HG03354 (cell line): Measurements from ENCODE around the gene OR1D5.
"Not testable (repeated sequence)": the region's sequence is repeated elsewhere in the genome, so short reads cannot be mapped to it uniquely, and the experiment has no call there.

ENCODE experiments used
- ATAC-seq: cut with Tn5 transposase; IDR thresholded peaks from one replicate; pipeline ENCODE4 v1.9.1; 2021; ENCODE audit warnings: mild to moderate bottlenecking; ENCODE audit not compliant: unreplicated experiment, poor library complexity, severe bottlenecking

OR1D5 gene, protein sequence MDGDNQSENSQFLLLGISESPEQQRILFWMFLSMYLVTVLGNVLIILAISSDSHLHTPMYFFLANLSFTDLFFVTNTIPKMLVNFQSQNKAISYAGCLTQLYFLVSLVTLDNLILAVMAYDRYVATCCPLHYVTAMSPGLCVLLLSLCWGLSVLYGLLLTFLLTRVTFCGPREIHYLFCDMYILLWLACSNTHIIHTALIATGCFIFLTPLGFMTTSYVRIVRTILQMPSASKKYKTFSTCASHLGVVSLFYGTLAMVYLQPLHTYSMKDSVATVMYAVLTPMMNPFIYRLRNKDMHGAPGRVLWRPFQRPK

DNA sequence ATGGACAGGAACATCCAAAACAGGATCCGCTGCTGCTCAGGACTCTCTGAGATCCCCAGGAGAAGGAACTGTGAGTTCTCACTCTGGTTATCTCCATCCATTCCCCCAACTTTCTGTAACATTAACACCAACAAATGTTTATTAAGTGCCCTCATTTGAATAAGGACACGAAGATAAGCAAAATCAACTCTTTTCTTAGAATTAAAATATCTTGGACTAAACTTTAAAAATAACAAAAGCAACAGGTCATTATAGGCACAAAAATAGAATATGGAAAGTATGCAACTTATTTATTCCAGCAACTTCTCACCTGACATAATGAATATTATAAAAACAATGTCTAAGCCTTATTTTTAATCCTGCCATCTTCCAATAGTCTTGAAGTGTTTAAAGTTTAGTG is at the start of gene OR1D5:
TSS of gene OR1D5 (minus strand) at position 101 of the 400 bp plus-strand sequence. CDS start at position 101, 0 bp downstream.
- not testable (repeated sequence) for ATAC-seq

DNA sequence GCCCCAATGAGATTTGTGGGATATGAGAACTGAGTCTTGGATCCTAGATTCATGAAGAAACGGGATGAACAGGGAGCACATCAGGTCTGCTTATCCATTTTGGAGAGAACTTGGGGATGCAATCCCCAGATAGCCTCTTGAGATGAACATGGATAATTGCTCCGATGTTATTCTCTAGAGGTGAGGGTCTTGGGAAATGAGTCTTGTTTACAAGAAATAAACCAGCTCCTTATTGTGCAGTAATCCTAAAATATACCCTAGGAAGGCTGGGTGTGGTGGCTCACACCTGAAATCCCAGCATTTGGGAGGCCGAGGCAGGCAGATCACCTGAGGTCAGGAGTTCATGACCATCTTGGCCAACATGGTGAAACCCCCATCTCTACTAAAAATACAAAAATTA is 40.9 kb upstream of the OR1D5 start, which contains the start of gene OR1D2:
TSS of gene OR1D2 (minus strand) at position 101 of the 400 bp plus-strand sequence. CDS start 11,426 bp downstream, outside the sequence.
- no peak for ATAC-seq

DNA sequence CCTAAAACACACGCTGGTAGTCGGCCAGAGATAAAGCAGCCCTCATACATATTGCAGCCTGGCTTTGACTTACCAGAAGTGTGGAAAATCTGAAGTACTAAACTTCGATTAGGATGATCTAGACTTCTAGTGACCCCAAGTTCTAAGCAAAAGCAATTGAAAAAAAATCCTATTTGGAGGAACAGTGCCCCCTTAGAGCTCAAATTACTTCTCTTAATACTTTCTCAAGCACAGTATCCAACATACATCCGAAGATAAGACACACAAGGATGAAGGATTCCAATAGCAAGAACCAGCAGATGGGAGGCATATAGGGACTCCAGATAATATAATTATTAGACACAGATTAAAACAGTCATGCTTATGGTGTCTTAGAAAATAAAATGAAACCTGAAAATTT is 10.4 kb upstream of the OR1D5 start:
- not testable (repeated sequence) for ATAC-seq

DNA sequence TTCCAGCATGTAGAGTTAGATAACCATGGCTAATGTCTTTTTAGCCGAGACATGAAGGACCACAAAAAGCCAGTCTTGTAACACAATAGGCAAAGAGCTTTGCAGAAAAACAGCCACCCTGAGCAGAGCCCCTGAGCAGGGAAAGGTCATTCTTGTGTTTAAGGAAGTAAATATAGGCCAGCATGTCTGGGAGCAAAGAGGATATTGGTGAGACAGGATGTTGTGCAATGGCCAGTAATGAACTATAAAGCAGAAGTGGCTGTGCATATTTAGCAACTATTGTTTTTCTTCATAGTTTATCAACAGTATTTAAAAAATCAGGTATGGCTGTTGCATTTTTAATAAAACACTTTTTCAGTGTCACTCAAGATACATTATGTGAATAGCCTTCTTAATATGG is 1.8 kb upstream of the OR1D5 start:
- not testable (repeated sequence) for ATAC-seq

DNA sequence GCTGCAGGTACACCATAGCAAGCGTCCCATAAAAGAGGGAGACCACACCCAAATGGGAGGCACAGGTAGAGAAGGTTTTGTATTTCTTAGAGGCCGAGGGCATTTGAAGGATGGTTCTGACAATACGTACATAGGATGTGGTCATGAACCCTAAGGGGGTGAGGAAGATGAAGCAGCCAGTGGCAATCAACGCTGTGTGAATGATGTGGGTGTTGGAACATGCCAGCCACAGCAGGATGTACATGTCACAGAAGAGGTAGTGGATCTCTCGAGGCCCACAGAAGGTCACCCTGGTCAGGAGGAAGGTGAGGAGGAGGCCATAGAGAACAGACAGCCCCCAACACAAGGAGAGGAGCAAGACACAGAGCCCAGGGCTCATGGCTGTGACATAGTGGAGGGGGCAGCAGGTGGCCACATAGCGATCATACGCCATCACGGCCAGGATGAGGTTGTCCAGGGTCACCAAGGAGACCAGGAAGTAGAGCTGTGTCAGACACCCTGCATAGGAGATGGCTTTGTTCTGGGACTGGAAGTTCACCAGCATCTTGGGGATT is 506 bp downstream of the OR1D5 start:
- ATAC-seq: not testable (repeated sequence)

DNA sequence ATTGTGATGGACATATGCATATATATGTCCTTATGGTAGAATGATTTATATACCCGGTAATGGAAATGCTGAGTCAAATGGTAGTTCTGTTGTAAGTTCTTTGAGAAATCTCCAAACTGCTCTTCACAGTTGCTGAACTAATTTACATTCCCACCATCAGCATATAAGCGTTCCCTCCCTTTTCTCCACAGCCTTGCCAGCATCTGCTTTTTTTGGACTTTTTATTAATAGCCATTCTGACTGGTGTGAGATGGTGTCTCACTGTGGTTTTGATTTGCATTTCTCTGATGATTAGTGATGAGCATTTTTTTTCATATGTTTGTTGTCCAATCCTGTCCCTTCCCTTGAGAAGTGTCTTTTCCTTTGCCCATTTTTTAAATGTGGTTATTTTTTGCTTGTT is 8.5 kb downstream of the OR1D5 start:
- not testable (repeated sequence) for ATAC-seq

DNA sequence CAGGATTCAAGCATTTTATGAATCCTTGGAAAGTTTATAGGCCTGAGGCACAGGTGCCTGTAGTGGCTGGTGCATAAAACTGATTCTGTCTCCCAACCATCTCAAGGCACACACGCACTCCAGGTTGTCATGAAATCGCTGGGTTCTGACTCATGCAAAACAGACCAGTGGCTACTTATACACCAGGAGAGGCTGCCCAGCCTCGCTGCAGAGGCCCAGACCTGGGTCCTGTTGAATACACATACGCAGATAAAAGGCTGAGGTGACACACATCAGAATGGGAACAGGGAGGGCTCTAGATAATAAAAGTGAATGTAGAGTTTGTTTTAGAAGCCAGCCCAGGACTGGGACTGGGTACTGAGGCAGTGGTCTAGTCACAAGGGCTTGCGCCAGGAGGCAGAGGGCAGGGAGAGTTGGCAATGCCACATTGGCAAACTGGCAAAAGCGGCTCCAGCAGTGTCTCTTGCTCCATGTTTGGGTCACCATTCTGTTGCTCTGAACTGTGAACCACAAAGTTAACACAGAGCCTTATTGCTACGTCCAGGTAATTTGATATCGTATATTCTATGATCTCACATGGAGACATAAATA is 13.6 kb downstream of the OR1D5 start:
- no peak for ATAC-seq

DNA sequence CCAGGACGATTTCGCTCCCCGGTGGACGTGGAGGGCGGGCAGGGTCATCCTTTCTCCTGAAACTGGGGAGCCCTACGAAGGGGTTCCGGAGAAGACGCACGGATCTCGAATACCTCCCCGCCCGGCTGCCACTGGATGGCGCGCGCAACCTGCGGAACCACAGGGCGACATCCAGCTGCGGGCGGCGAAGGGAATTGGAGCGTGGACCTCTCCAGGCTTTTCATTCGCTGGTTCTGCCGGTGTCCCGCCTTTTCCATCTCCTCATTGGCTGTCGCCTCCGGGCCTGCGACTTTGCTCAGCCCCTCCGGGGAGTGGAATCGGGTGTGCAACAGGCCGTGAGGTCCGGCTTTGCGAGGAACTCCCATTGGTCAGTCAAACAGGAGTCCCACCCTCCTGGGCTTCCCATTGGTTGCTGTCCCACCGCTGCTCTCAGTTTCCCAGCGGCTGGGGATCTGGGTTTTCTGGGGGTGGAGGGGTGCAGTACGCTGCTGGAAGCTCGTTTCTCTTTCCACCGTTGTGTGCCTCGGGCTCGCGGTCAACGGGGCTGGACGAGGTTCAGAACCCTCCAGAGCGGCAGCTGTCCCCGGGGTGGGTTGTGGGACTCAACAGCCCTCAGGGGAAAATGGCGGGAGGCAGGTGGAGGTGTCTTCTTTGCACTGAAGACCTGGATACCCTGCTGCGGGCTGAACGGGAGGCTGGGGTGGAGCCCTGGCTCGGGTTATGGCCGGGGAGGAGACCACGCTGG is 14.5 kb downstream of the OR1D5 start:
- peak; percentile 99 for ATAC-seq

DNA sequence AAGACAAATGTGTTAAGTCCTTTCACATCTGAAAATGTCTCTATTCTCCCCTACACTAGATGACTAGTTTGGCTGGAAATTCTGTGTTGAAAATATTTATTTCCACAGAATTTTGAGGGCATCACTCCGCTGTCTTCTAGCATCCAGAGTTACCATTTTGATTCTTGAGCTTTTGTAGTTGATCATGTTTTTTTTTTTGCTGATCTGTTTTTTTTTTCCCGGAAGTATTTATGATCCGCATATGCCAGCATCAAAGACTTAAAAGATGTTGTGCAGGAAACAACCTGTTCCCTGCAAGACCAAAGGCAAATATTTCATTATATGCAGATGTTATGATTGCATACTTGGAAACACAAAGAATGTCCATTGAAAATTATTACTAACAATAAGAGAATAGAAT is 16.7 kb downstream of the OR1D5 start:
- ATAC-seq: no peak

DNA sequence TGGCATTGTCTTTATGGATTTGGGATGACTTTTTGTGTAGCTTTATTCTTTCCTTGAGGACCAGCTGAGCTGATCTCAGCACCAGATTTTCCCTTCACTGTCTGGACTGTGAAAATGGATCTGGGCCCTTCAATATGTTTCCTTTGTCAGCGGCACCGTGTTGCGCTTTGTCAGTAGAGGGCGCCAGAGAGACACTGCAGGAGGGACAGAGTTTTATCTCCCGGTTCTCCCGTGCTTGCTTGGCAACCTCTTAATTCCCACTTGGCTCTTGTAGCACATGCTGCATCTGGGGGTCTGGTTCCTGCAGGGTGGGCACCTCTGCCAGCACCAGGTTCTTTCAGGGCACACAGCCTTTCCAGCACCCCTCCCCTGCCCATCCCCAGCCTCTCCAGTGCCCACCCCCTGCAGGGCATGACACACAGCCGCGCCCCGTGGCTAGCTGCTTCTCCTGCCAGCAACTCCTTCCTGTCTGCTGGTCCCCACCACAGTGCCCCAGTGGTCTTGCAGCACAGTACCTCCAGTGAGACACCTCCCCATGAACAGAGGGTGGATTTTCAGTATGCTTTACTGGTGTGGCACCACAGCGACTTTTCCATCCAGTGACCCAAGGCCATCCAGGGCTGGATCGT is 19.6 kb downstream of the OR1D5 start:
- no peak for ATAC-seq

DNA sequence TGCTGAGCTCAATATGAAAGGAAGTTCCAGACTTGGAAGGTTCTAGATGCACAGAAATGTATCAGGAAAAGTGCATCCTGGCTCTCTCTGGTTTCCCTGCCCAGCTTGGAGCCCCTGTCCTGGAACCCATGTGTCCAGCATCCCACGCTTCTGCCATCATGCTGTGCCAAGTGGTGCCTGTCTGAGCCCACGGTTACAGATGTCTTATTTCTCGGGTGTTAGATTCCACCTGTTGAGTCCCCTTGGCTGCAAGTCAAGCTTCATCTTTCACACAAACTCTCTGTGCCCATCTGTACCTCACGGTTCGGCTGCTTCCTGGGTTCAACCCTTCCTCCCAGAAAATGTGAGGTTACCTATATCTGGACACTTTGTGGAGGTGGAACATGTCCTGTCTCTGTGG is 22.5 kb downstream of the OR1D5 start:
- ATAC-seq: no peak

DNA sequence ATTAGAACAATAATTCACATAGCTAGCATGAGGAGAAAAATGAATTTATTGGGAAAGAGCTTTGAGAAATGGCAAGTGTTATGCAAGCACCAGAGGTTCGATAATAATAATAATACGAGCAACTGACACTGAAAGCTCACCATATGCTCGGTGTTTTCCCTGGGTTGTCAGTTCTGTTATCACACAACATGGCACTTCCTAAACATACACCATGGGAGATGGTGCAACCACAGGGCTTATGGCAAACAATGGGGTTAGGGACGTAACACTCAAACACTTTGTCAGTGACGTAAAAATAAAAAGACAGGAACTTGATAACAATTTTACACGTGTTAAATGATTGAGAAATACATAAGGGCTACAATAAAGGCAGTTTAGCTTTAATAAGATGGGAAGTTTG is 23.7 kb downstream of the OR1D5 start:
- no peak for ATAC-seq

DNA sequence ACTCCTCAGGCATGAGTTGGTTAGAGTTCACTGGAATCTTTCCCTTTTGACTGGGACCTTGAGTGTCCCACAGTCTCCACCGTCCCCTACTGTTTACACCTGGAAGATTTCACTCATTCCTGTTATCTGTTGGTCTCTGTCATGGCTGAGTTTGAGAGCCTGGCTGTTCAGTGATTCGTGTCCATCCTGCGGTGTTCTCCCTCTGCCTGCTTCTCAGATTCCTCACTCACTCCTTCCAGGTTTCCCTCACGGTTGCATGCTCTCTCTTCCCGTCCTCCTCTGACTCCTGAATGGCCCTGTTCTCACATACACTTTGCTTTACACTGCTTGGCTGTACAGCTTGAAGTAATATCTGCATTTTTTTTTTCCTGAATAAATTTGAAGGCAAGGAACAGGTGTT is 24.5 kb downstream of the OR1D5 start:
- ATAC-seq: no peak

DNA sequence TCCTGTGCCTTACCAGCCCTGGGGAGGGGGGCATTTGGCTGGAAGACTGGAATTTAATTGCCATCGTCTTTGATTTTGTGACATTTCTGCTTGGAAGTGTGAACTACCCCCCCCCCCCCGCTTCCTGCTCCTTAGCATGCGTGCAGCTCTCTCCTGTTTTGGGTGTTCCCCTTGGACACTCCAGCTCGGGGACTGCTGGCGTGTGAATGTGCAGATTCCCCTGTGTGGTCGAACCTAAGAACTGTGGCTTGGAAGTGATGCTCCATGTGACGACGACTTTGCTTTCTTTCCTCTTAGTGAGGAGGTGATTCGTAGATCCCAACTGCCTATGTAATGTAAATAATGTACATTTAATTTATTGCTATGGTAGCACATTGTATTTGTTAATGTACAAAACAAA is 26.1 kb downstream of the OR1D5 start:
- ATAC-seq: no peak

DNA sequence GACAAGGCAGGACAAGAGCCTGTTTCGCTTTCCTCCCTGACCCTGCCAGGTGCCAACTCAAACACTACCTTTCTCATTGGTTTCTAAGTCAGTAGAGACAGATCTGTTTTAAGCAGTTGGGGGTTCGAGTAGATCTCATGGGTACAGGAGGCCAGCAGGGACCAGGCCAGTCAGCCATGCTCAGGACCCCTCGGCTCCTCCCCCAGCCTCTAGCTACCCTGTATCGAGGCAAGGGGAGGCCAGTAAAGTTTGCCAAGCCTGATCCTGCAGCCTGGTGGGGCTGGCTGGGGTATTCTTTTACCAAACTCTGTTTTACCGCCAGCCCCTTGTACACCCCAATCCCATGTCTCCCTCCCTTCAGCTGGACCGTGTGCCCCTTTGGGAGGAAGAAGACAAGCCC is 26.6 kb downstream of the OR1D5 start:
- no peak for ATAC-seq

DNA sequence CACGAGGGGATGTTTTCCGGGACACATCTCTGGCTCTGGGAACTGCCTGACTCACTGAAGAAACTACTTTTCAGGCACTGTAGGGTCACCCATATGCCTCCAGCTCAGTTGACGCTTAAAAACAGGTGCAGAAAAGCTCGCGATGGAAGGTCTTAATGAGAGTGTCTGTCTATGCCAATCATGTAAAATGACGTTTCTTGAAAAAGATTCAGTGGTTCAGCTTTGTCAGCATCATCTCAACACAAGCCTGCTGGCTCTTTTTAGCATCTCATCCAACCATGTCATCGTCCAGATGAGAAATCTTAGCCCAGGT is 27.5 kb downstream of the OR1D5 start:
- ATAC-seq: no peak

DNA sequence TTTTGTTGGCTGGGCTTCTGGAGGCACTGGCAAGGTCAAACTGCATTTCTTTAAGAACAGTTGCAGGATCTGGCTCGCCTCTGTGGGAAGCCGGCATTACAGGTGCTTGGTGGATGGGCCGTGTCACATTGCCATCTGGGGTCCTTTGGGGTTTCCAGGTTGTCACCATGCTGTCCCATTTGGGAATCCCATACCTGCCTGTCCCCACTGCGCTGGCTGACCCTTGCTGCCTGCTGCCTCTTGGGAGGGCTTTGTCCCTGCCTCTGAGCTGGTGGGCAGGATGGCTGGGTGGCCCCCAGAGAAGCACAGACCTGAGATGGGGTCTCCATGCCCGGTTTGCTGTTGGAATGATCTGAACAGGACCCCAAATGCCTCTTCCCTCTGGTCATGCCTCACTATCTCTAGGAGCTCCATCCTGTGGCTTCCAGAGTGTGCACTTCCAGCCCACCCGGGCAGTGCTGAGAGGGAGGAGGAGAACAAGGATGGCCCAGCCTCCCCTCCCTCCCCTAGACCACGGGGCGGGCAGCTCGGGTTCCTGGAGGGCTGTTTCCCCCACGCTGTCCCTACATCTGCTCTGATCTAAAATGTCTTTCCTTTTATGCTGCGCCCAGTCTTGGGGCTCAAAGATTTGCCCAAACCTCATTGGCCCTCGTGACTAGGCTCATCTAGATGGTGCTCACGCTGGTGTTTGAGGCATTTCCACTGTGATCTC is 28.0 kb downstream of the OR1D5 start:
- no peak for ATAC-seq

DNA sequence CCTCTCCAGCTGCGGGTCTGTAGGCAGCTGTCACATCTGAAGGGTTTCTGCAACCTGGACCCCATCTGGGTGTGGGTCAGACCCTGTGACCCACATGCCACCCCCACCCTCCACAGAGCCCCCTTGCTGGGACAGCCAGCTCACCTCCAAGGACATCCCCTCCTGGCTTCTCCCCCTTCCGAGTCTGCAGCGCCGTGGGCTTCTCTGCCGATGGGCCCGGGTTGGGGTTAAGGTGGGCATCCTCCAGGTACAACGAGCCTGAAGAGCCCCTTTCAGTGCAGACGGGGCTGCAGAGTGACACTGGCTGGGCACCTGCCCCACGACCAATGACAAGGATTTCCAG is 28.9 kb downstream of the OR1D5 start:
- ATAC-seq: no peak

DNA sequence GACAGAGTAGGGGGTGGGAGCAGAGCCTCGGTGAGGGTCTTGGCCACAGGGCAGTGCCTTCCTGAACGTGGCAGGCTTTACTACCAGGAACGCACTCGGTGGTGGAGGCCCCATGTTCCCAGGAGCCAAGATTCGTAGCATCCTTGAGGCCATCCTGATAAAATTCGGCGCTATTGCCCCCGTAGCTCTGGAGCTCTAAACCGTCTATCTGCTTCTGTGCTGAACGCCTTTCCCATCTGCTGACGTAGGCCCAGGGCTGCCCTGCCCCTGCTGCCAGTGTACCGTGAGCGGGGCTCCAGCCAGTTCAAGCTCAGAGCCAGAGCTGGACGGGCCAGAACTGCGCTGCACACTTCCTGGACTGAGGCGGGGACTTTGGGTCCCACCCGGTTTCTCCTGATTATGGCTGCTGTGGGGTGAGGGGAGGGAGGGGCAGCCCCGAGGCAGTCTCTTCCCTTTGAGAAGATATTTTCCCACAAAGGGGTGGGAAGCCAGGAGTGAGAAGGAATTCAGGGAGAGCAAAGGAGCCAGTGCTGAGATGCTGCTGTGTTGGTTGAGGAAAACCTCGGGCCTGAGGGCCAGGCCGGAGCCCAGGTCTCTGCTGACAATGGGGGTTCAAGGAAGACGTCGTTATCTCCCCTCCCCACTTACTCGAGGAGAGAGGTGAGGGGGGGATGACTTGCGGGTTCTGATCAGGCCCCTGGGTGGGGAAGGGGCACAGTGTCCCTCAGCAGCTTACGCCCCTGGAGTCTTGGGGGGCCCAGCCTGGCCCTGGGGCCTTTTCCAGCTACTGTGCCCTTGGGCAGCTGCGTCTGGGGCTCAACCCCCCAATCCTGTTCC is 29.4 kb downstream of the OR1D5 start:
- ATAC-seq: no peak
